Mesodermal cell (in vitro differentiated cells): ENCODE data around the gene NEK6.

Experiments used
- H3K27ac ChIP-seq: 2 replicates; pipeline ENCODE4 v1.7.0; 2013; ENCODE audit warnings: mild to moderate bottlenecking, low read depth, low read length, moderate library complexity; ENCODE audit not compliant: severe bottlenecking
- H3K36me3 ChIP-seq: 2 replicates; pipeline ENCODE4 v1.7.1; 2013; ENCODE audit warnings: mild to moderate bottlenecking, low read length, moderate library complexity; ENCODE audit not compliant: control insufficient read depth, insufficient read depth
- H3K4me1 ChIP-seq: one replicate; pipeline ENCODE4 v1.7.1; 2013; ENCODE audit warnings: mild to moderate bottlenecking, low read length; ENCODE audit not compliant: insufficient read depth, control insufficient read depth, poor library complexity, severe bottlenecking
- H3K4me3 ChIP-seq: 2 replicates; pipeline ENCODE4 v1.7.0; 2013; ENCODE audit warnings: low read length, control low read depth, mild to moderate bottlenecking; ENCODE audit not compliant: insufficient read depth, poor library complexity, severe bottlenecking; ENCODE audit errors: extremely low read depth
- H3K9me3 ChIP-seq: 2 replicates; pipeline ENCODE4 v1.7.1; 2013; ENCODE audit warnings: mild to moderate bottlenecking, low read length, moderate library complexity; ENCODE audit not compliant: control insufficient read depth
- WGBS, 2 experiments: methylation state at CpG; one replicate each; pipeline ENCODE4 v1.1.5; 2013; ENCODE audit warnings: missing lambda C conversion rate in 2 of 2; ENCODE audit not compliant: insufficient coverage in 2 of 2; 5-methylcytosine and 5-hydroxymethylcytosine counted together

The NEK6 gene

DNA sequence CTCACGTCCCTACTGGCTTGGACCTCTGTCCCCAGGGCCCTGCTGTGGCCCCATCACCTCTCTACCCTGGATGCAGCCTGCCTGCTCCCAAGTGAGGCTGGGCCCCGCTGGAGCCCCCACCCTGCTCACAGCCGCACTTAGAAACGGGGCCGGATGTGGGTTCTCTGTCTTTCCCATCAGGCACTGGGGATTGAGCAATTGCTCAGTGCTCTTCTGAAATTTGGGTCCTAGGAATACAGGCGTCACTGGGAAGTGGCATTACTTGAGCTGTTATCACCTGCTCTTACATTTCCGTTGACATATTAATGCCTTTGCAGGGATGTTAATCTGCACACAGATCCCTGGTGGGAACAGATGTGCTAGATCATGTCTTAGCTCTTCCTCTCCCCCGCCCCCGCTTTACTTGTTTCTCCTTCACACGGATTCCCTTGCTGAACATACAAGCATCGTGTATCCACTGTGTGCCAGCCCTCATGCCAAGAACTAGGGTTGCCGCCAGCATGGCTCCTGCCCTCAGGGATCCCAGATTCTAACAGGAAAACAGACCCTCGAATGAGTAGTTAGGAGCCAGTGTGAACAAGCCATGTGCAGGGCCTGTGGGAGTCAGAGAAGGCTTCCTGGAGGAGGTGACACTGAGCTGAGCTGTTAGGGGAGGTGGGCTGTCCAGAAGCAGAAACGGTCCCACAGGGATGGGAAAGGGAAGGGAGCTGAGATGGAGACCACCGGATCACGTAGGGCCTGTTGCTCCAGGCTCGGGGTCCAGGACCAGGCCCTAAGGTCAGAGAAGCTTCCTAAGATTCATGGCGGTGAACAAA lies 65.1 kb downstream of the NEK6 start:
- Histone ChIP-seq H3K36me3 (peaks cover 51% of the 10 kb centered on the region), H3K27ac (no peak overlapping the region), H3K4me1 (no peaks in the 10 kb centered on the region), H3K9me3 (no peaks in the 10 kb centered on the region), H3K4me3 (no peak overlapping the region)
- 94 to 96% methylated on average over 13 to 18 of the region's 18 CpGs for WGBS, 2 experiments

DNA sequence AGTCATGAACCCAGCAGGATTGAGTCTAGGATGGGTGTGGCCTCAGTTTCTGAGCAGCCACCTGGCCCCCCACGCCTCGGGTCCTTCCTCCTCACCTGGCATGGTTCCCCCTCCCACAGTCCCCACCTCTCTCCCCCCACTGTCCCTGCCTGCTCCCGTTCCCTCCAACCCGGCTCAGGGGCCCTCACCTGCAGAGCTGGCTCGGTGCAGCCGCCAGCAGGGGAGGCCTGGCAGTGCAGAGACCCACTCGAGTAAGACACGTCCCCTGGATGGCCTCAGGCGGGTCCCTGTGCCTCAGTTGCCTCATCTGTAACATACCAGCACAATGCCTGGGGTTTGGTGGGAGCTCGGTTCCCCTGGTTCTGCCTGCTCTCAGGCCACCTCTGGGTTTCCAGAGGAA lies 66.2 kb downstream of the NEK6 start:
- Histone ChIP-seq H3K4me1 (no peaks in the 10 kb centered on the region), H3K27ac (no peak overlapping the region), H3K36me3 (peaks cover 59% of the 10 kb centered on the region), H3K9me3 (no peaks in the 10 kb centered on the region), H3K4me3 (no peak overlapping the region)
- WGBS, 2 experiments, result 87 to 88% methylated on average over 7 to 8 of the region's 10 CpGs

DNA sequence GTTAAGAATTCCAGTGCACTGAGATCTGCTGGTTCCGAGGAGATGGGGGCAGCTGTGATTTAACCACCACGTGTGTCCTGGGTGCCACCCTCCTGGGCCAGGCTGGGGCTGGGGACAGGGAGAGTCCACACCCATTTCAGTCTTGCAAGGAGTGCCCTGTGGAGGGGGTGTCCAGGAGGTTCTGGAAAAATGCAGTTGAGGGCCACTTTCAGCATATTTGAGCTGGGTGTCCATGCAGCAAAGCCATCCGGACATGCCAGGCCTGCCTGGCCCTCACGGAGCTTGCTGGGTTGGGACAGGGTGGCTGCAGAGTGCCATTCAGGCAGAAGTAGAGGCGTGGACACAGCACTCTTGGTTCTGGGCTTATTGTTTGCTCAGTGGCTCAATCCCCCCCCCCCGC lies 68.1 kb downstream of the NEK6 start:
- Histone ChIP-seq H3K9me3 (no peaks in the 10 kb centered on the region), H3K4me3 (no peak overlapping the region), H3K4me1 (no peaks in the 10 kb centered on the region), H3K27ac (no peak overlapping the region), H3K36me3 (peaks cover 74% of the 10 kb centered on the region)
- WGBS, 2 experiments, result 91 to 92% methylated on average over 5 of the region's 6 CpGs

DNA sequence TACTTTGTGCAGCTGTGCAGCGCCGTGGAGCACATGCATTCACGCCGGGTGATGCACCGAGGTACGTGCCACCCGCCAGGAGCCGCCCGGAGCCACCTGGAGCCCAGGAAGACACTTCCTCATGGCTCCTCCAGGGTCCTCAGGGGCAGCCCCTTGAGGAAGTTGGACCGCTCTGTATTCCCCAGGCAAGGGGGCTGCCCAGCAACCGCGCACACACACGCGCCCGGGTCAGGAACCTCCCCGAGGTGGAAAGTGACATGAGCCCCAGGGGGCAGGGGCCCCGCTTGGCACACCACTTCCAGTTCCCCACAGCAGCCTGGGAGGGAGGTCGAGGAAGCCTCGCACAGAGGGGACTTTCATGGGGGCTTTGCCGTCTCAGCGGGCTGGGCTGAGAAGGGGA lies 68.6 kb downstream of the NEK6 start:
- Histone ChIP-seq H3K36me3 (peaks cover 75% of the 10 kb centered on the region), H3K4me3 (no peak overlapping the region), H3K9me3 (no peaks in the 10 kb centered on the region), H3K27ac (no peak overlapping the region), H3K4me1 (no peaks in the 10 kb centered on the region)
- 92 to 94% methylated on average over 15 to 16 of the region's 21 CpGs for WGBS, 2 experiments

DNA sequence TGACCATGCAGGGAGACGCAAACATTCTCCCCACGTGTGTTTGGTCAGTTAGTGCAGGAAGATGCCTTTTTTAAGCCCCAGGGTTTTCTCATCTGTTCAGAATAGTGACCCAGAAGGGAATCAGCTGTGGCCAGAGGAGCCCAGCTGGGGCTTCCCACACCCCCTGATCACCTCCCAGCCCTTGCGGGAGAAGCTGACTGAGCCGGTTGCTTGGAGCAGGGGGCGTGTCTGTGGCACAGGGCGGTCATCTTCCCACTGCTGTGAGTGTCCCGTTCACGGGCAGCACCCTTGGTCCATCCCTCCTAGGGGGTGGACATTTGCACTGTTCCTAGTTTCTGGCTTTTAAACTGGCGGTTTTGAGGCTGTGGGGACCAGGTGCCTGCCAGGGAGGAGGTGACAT lies 69.7 kb downstream of the NEK6 start:
- peaks cover 69% of the 10 kb centered on the region for H3K36me3 ChIP-seq
- 88 to 95% methylated on average over 8 of the region's 9 CpGs for WGBS, 2 experiments
- H3K4me1 ChIP-seq, result no peaks in the 10 kb centered on the region
- no peak overlapping the region for H3K27ac ChIP-seq
- H3K9me3 ChIP-seq, result no peaks in the 10 kb centered on the region
- H3K4me3 ChIP-seq, result no peak overlapping the region

DNA sequence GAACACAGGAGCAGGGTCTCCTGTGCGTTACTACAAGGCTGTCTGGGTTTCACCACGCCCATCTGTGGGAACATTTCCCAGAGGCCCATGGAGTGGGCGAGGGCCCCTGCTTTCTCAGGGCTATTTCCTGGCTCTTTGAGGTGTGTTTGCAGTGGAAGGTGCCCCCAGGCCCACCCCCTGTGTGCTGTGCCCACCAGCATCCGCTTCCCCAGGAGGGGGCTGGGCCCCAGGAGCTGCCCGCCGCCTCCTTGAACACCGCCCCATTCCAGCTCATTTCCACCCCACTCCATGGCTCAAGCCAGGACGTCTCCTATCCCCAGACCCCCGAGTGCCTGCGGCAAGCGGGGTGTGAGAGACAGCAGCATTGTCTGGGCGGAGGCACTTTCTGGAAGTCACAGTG lies 70.5 kb downstream of the NEK6 start:
- Histone ChIP-seq H3K36me3 (peaks cover 62% of the 10 kb centered on the region), H3K4me1 (no peaks in the 10 kb centered on the region), H3K27ac (no peak overlapping the region), H3K9me3 (no peaks in the 10 kb centered on the region), H3K4me3 (no peak overlapping the region)
- 95 to 97% methylated on average over 6 to 7 of the region's 12 CpGs for WGBS, 2 experiments

DNA sequence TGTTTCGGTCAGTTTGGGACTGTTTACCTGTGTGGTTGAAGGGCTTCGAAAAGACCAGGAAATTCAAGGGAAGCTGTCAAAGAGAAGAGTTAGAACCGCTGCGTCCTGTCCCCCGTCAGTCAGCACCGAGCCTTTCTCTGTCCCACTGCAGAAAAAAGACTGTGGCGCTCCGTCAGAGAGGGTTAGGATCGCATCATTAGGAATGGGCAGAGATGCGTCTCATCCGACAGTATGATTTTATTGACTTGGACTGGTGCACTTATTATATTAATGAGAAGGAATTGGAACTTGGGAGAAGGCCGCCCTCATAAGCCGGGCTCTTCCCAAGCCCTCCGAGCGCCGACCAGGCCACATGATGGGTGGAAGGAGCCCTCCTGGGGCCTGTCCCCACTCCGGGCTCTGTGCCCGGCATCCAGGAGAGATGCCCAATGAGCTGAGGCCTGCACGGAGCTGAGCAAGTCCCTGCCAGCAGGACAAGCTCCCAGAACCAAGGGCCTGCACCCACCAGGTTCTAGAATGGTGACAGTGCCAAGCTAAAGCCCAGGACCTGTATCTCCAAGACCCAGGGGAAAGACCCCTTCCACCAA lies 71.5 kb downstream of the NEK6 start:
- Histone ChIP-seq H3K36me3 (peaks cover 54% of the 10 kb centered on the region), H3K9me3 (no peaks in the 10 kb centered on the region), H3K4me1 (no peaks in the 10 kb centered on the region), H3K27ac (no peak overlapping the region), H3K4me3 (no peak overlapping the region)
- WGBS, 2 experiments, result 90 to 91% methylated on average over 18 of the region's 19 CpGs

DNA sequence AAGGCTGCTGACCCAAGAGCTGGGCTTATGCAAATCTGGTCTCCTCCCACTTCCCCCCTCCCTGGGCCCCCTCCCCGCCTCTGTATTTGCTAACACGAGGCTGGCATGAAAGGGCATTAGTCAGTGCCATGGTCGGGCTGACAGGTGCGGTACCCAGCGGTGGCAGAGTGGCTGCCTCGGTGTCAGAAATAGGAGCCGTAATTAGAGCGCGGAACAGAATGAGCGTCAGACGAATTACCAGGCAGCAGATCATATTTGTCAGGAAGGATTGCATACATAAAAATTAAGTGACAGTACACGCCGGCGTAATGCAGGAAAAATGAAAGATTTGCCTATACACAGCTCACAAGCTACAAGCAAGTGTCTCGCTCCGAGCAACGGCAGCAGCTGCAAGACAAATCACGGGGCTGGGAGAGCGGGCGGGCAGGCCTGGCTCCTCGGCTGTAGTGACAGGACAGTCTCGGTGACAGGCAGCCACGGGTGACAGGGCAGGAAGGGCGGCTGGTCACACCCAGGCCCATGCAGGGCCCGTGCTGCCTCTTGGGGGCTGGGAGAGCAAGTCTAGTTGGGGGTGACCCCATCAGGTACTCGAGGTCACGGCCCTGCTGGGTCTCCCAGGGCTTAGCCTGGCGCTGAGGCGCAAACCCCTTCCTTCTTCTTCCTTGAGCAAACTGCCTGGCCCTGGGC lies 72.4 kb downstream of the NEK6 start:
- 94 to 95% methylated on average over 24 to 27 of the region's 29 CpGs for WGBS, 2 experiments
- Histone ChIP-seq H3K27ac (no peak overlapping the region), H3K9me3 (no peaks in the 10 kb centered on the region), H3K4me3 (no peak overlapping the region), H3K4me1 (no peaks in the 10 kb centered on the region), H3K36me3 (peaks cover 50% of the 10 kb centered on the region)

DNA sequence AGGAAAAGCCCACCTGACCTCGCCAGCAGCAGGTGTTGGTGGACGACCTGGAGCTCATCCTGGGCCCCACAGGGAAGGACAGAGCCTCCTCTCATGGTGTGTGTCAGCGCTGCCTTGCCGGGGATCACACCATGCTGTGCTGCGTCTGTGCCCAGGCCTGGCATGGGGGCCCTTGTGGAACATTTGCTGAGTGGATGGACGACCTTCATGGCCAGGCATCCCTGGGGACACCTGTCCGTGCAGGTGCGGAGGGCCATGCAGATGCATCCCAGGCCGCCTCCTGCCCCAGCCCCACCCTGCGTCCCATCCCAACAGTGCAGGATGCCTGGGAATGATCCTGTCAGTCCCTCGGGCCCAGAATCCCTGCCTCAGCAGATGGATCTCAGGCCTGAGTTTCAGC lies 73.8 kb downstream of the NEK6 start:
- H3K4me3 ChIP-seq, result no peak overlapping the region
- H3K36me3 ChIP-seq, result peaks cover 56% of the 10 kb centered on the region
- H3K9me3 ChIP-seq, result peaks cover 3% of the 10 kb centered on the region
- WGBS, 2 experiments, result 88 to 91% methylated on average over 11 of the region's 11 CpGs
- H3K27ac ChIP-seq, result no peak overlapping the region
- H3K4me1 ChIP-seq, result no peaks in the 10 kb centered on the region

DNA sequence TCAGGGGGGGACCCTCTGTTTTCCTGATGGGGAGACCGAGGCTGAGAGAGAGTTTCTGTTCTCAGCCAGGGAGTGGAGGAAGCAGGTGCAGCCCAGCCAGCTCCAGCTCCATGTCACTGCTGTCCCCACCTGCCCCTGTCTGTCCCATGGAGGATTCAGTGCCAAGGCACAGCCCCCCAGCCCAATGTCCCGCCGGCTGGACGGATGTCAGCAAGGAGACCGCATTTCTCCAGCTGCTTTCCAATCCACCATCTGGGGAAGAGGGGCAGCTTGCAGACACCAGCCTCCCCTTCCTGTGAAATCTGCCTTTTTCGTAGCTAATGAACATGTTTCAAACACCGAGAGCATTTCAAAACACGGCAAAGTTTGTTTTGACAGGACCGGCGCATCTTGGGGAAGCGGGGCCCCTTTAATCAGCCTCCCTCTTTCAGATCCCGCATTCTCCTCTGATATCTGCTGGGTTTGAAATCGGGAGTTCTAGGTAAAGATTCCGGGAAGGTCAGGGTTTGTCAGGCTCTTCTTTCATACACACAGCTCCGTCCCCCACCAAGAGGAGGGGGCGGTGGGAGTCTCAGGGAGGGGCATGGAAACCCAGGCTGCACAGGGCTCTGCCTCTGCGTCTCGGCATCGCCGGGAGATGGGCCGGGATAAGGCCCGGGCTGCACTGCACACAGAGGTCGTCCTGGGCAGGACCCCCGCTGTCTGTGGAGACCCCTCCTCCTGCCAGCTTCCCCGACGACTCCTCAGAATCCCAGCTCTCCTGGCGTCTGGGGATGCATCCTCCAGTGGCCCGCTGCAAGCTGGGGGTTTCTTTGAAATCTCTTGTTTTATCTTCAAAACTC lies 74.8 kb downstream of the NEK6 start:
- Histone ChIP-seq H3K4me1 (no peaks in the 10 kb centered on the region), H3K9me3 (peaks cover 9% of the 10 kb centered on the region), H3K36me3 (peaks cover 57% of the 10 kb centered on the region), H3K27ac (no peak overlapping the region), H3K4me3 (no peak overlapping the region)
- WGBS, 2 experiments, result 80 to 88% methylated on average over 13 to 22 of the region's 28 CpGs
